GM11168 (cell line): ENCODE data around the gene SIGLEC6.
"Not testable (repeated sequence)": the region's sequence is repeated elsewhere in the genome, so short reads cannot be mapped to it uniquely, and the experiment has no call there.

Experiments used
- in situ Hi-C: fragments of 300-500 bp; cut with MboI; formaldehyde crosslinking; loops from one replicate; pipeline ENCODE4 v1.12.0; 2022; ENCODE audit warnings: low sequenced_read_pairs; ENCODE audit not compliant: unreplicated experiment

Gene SIGLEC6

DNA sequence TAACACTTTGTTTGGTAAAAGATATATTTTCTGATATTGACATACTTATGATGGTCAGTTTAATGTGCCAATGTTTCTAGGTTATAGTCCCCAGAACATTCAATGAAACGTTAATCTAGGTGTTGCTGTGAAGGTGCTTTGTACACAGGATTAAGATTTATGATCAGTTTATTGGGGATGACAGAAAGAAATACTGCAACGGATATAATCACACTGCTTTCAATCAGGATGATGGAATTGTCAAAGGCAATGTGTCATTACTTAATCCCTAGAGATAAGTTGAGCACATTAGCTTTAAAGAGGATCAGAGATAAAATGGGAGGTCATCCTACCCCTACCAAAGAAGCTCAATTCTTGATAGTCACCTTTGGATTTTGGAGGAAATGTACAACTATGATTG is 17.5 kb downstream of the SIGLEC6 start:
- in situ Hi-C loops: no loop called here

DNA sequence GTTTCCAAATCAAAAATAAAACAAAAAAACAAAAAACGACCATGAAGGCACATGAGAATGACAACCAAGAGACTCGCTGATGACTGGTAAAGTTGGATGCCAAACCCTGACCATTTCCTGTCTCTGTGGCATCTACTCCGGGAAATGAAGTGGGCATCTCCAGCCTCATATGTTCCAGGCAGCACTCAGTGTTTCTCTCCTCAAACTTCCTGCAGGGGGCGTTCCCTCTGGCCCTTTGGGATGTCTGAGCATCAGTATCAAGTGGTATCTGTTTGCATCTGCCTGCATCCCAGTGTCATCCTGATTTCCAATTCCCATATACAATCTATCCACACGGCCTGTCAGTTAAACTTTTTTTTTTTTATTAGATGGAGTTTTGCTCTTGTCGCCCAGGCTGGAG is 20.1 kb downstream of the SIGLEC6 start:
- in situ Hi-C loops: no loop called here

- in situ Hi-C loops: no loop called here
Measured at GRCh38 chr19:51509823-51510660, 21.4 kb downstream of the SIGLEC6 start.

DNA sequence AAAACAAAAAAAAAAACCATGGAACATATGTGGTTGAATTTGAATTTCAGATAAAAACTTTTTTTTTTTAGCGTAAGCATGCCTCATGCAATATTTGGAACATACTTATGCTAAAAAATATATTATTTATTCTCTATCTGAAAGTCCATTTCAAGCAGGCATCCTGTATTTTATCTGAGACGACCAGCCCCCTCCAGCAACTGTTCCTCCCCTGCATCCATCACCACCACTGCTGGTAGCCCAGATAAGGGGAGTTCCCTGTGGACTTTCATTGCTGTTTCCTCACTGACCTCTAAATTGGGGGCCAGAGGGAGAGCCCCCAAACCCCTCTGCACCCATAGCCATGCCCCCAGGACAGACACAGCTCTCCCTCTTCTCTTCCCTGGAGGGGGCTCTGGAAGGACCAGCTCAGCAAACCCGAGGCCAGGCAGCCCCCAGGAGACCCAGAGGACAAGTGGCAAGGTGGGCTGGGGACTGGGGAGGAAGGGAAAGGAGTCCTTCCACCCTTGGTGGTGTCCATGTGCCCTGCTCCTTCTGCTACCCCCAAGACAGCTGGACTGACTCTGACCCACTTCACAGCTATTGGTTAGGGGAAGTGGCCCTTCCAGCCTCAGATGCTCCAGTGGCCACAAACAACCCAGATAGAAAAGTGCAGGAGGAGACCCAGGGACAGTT is 23.3 kb downstream of the SIGLEC6 start:
- in situ Hi-C loops: no loop called here

DNA sequence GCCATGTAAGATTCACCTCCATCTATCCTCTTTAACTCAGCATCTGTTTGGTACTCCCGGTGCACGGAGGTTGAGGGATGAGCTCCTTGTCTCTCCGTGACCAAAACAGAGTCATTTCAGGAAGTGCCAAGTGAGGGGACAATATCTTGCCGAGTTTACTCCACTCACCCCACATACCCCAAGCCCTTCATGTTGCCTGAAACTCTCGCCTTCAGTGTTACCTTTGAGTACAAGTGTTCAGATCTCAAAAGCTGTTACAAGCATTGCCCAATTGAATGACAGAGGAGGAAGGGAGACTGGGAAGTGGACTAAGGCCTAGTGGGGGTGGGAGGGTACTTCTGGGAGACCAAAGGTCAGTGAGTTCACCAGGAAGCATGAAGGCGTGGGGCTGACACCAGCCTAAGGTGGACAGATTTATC is 23.8 kb downstream of the SIGLEC6 start:
- in situ Hi-C loops: no loop called here

DNA sequence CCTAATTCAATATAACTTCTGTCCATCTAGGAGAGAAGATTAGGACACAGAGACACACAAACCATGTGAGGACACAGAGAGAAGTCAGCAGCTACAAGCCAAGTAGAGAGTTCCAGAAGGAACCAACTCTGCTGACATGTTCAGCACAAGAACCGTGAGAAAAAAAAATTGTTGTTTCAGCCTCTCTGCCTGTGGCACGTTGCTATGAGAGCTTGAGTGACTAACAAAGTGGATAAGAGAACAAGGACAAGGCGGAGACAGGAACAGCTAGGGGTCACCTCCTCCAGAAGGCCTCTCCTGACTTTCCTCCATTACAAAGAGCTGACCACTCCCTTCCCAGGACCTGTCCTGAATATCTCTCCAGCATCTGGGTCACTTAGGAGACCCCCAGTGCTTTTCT is 24.3 kb downstream of the SIGLEC6 start:
- in situ Hi-C loops: no loop called here

DNA sequence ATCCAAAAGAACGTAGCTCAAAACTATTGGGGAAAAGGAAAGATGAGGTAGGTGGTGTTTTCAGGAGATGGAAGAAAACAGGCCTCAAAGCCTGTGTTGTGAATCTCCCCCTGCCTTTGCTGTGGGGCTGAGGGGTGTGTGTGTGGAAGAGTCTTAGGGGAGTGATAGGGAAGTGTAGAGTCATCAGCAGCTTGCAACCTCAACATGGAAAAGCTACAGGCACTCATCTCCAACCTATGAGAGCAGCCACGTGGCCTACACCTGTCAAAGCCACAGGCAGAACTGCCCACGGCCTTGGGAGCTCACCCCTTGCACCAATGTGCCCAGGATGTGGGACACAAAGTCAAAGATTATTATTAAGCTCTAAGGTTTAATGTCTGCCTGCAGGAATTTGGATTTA is 25.6 kb downstream of the SIGLEC6 start:
- in situ Hi-C loops: no loop called here

GRCh38 chr19:51503896-51504295 is 27.6 kb downstream of the SIGLEC6 start:
- in situ Hi-C loops: no loop called here

DNA sequence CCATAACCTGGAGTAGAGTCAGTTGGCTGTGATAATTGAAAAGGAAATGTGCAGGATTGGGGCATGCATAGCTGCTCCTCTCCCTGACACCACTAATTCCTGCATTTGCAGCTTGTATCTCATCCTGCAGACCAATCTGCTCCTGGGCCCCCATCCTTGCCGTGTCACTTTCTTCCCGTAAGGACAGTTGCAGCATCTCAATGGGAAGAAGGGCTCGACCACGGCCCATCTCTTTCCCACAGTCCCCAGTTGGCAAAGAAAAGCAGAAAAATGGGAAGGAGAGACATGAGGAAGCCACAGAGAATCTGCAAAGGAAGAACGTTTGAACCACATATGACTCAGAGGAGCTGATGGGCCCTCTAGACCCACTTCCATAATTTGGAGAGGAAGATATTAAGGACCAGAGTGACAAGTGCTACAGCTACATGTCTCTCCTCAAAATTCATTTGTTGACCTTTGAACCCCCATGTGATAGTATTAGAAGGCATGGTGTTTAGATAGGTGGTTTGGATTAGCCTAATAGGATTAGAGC is 28.1 kb downstream of the SIGLEC6 start:
- in situ Hi-C loops: no loop called here

GRCh38 chr19:51501594-51502263 is 29.7 kb downstream of the SIGLEC6 start, which contains the start of gene SIGLEC12:
SIGLEC12 (minus strand) TSS chr19:51501800; CDS start chr19:51501733, 67 bp downstream.
- in situ Hi-C loops: no loop called here

DNA sequence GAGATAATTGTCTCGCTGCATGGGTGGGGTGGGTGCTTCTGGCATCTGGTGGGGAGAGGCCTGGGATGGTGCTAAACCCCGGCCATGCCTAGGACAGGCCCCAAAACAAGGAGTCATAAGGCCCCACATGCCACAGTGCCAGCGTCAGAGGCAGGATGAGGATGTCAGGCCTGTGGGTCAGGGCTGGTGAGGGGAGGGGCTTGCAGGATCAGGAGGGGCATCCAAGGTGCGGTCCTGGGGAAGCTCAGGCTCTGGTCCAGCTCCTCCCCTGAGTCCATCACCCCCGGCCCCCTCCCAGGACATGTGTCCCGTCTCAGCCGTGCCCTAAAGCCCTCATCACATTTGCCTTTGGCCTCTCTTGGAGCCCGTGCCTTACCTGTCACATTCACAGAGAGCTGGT is 30.5 kb downstream of the SIGLEC6 start:
- in situ Hi-C loops: not testable (repeated sequence)

- in situ Hi-C loops: no loop called here
Measured at GRCh38 chr19:51497666-51498065, 33.8 kb downstream of the SIGLEC6 start.

DNA sequence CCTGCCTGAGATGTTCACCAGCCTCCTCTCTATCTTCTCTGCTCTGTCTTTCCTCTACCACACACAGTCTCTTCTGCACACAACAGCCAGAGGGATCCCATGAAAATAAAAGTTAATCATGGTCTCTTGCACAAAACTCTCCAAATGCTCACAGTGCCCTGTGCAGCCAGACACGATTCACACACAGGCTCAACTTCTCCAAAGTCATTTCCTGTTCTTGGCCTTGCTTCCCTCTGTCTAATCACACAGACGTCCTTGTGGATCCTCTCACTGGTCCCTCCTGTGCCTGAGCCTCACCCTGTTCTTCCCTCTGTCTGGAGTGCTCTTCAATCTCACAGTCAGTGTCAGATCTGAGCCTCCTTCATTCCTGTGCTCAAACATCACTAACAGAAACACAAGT is 37.7 kb downstream of the SIGLEC6 start:
- in situ Hi-C loops: no loop called here

DNA sequence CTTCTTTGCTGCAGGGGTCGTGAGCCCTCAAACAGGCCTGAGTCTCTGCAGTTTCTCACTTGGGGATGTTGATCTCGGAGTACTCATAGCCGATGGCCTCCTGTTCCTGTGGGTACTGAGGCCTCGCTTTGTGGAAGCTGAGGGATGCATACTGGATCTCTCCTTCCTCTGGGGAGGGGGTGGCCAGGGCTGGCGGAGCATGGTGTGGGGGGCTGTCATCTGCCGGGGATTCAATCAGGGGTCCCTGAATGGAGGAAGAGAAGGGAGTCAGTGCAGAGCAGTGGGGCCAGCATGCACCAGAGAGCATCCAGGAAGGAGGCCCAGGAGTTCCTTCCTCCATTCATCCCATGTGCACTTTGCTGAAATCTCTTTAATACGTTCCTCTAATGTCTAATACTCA is 39.9 kb downstream of the SIGLEC6 start:
- in situ Hi-C loops: no loop called here

- in situ Hi-C loops: no loop called here
Measured at GRCh38 chr19:51490676-51491075, 40.8 kb downstream of the SIGLEC6 start.

- in situ Hi-C loops: no loop called here
Measured at GRCh38 chr19:51489113-51489512, 42.4 kb downstream of the SIGLEC6 start.

DNA sequence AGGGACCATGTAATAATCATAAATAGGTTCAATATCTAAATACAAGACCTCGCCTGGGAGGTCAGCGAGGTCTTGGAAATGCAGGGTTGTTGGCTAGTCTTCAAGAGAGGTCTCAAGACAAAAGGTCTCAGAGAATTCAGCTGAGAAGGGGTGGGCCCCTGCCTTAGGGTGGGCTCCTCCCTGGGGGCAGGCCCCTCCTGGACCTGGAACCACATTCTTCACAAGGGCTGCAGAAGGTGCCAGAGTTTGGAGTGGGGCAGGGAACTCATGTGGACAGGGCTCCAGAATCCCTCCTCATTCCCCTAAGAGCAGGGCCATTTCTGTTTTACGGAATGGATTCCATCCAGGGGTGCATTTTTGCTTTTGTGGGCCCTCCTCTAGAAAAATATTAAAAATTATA is 43.0 kb downstream of the SIGLEC6 start:
- in situ Hi-C loops: no loop called here

DNA sequence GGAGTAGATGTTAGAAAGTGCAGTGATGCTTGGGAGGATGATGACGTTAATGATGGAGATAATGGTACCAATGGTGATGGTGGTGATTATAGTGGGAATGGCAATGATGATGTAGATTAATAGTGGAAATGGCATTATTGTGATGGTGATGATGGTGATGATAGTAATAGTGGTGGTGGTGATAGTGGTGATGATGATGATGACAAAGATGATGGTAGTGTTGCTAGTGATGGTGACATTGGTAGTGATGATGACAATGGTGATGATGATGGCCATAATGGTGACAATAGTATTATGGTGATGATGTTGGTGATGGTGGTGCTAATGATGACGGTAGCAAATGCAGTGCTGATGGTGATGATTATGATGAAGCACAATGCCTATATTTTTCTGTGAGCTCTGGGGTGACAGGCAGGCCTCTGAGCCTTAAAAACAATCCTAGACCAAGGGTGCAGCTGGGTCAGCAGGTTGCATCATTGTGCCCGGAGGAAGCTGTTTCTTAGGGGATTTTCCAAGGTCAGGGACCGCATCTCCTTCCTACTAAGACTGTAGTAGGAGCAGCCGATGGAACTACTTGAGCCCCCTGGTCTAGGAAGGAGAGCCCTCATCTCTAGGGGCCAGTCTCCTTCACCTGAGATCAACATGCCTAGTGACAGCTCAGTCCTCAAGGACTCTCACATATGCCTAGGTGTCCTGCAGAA is 45.4 kb downstream of the SIGLEC6 start:
- in situ Hi-C loops: no loop called here

GRCh38 chr19:51480590-51480989 is 50.9 kb downstream of the SIGLEC6 start:
- in situ Hi-C loops: no loop called here
